HEK293 (cell line): Measurements from ENCODE around the gene NCSTN.

ENCODE experiments used
- CTCF ChIA-PET: fragments of 350-600 bp; formaldehyde crosslinking; extraction: SDS; loops from one replicate; lab custom pipeline; 2021; ENCODE audit warnings: antibody characterized with exemption; lab: Yijun Ruan, JAX
- POLR2A ChIA-PET: fragments of 300-600 bp; formaldehyde crosslinking; extraction: SDS; loops from one replicate; lab custom pipeline; 2020; ENCODE audit warnings: antibody characterized with exemption, inconsistent platforms; lab: Yijun Ruan, JAX
- H3K27ac ChIP-seq: fragments of 200-500 bp; sonication (Bioruptor generic); 2 replicates; pipeline ENCODE4 v1.5.1; 2014; ENCODE audit warnings: low read depth, low read length, control low read depth, inconsistent platforms; ENCODE audit errors: extremely low read depth
- H3K36me3 ChIP-seq, 2 experiments: fragments of 200-500 bp in 1 of 2; sonication (Bioruptor generic) in 1 of 2; 1 replicate in 1 of 2; 2 replicates in 1 of 2; pipeline ENCODE4 v1.5.1; 2014 to 2017; ENCODE audit warnings: inconsistent platforms in 2 of 2, low read length in 2 of 2; ENCODE audit not compliant: control insufficient read depth in 2 of 2, insufficient read depth in 1 of 2
- H3K4me1 ChIP-seq: fragments of 200-500 bp; sonication (Bioruptor generic); 2 replicates; pipeline ENCODE4 v1.5.1; 2014; ENCODE audit warnings: mild to moderate bottlenecking, low read length, inconsistent platforms; ENCODE audit not compliant: control insufficient read depth, insufficient read depth
- H3K4me3 ChIP-seq: 2 replicates; pipeline ENCODE4 v1.5.1; 2011; ENCODE audit warnings: low read depth, mild to moderate bottlenecking, control low read depth, low read length, moderate library complexity
- H3K9me3 ChIP-seq: fragments of 200-500 bp; sonication (Bioruptor generic); 2 replicates; pipeline ENCODE4 v1.5.1; 2014; ENCODE audit warnings: low read depth, low read length, inconsistent platforms; ENCODE audit not compliant: control insufficient read depth, insufficient read depth
- EGR2 ChIP-seq: fragments of 450-650 bp; formaldehyde crosslinking; IDR thresholded peaks from 2 replicates; pipeline ENCODE4 v1.5.1; 2016; ENCODE audit warnings: low read depth, missing biosample characterization, missing genetic modification characterization
- FEZF1 ChIP-seq: fragments of 450-650 bp; formaldehyde crosslinking; IDR thresholded peaks from 2 replicates; pipeline ENCODE4 v1.5.1; 2016; ENCODE audit warnings: missing biosample characterization, missing genetic modification characterization
- GLI2 ChIP-seq: fragments of 450-650 bp; formaldehyde crosslinking; IDR thresholded peaks from 2 replicates; pipeline ENCODE4; 2017; ENCODE audit warnings: missing biosample characterization, missing genetic modification characterization, low read depth, borderline replicate concordance
- HIC1 ChIP-seq: fragments of 450-650 bp; formaldehyde crosslinking; IDR thresholded peaks from 2 replicates; pipeline ENCODE4 v1.5.1; 2016; ENCODE audit warnings: missing biosample characterization, missing genetic modification characterization
- KLF1 ChIP-seq: fragments of 450-650 bp; formaldehyde crosslinking; IDR thresholded peaks from 2 replicates; pipeline ENCODE4 v1.5.1; 2016; ENCODE audit warnings: missing biosample characterization, missing genetic modification characterization
- KLF10 ChIP-seq: fragments of 450-650 bp; IDR thresholded peaks from 2 replicates; pipeline ENCODE4 v1.5.1; 2018; ENCODE audit warnings: missing biosample characterization, mild to moderate bottlenecking, missing genetic modification characterization
- PRDM10 ChIP-seq: fragments of 450-650 bp; formaldehyde crosslinking; IDR thresholded peaks from 2 replicates; pipeline ENCODE4 v1.5.1; 2016; ENCODE audit warnings: missing biosample characterization, missing genetic modification characterization
- RBAK ChIP-seq: fragments of 450-650 bp; formaldehyde crosslinking; IDR thresholded peaks from 2 replicates; pipeline ENCODE4 v1.5.1; 2016; ENCODE audit warnings: missing biosample characterization, missing genetic modification characterization
- ZBTB1 ChIP-seq: fragments of 450-650 bp; formaldehyde crosslinking; IDR thresholded peaks from 2 replicates; pipeline ENCODE4 v1.5.1; 2016; ENCODE audit warnings: missing biosample characterization, missing genetic modification characterization
- ZNF366 ChIP-seq: fragments of 450-650 bp; formaldehyde crosslinking; conservative IDR thresholded peaks from 2 replicates; pipeline ENCODE4 v1.5.1; 2016; ENCODE audit warnings: missing biosample characterization, missing genetic modification characterization
- ZNF423 ChIP-seq: fragments of 450-650 bp; formaldehyde crosslinking; IDR thresholded peaks from 2 replicates; pipeline ENCODE4 v1.5.1; 2016; ENCODE audit warnings: missing biosample characterization, missing genetic modification characterization
- ZNF624 ChIP-seq: fragments of 450-650 bp; formaldehyde crosslinking; IDR thresholded peaks from 2 replicates; pipeline ENCODE4 v1.5.1; 2017; ENCODE audit warnings: missing biosample characterization, missing genetic modification characterization
- ZNF701 ChIP-seq: fragments of 450-650 bp; formaldehyde crosslinking; IDR thresholded peaks from 2 replicates; pipeline ENCODE4 v1.5.1; 2016; ENCODE audit warnings: missing biosample characterization, missing genetic modification characterization
- ZNF704 ChIP-seq: fragments of 450-650 bp; formaldehyde crosslinking; IDR thresholded peaks from 2 replicates; pipeline ENCODE4 v1.5.1; 2016; ENCODE audit warnings: missing biosample characterization, missing genetic modification characterization
- ZNF777 ChIP-seq: fragments of 450-650 bp; formaldehyde crosslinking; IDR thresholded peaks from 2 replicates; pipeline ENCODE4 v1.5.1; 2017; ENCODE audit warnings: missing biosample characterization, missing genetic modification characterization, borderline replicate concordance
- ZNF837 ChIP-seq: fragments of 450-650 bp; formaldehyde crosslinking; IDR thresholded peaks from 2 replicates; pipeline ENCODE4 v1.5.1; 2016; ENCODE audit warnings: missing biosample characterization, missing genetic modification characterization

NCSTN gene

GRCh38 chr1:160397651-160398050 is 54.5 kb downstream of the NCSTN start:
- no peak overlapping the region for H3K27ac ChIP-seq
- TF ChIP-seq ZNF777 (tag by site-specific recombination) (no peak), HIC1 (tag by site-specific recombination) (no peak), ZNF704 (tag by site-specific recombination) (no peak), ZNF624 (no peak), ZNF423 (no peak), GLI2 (tag by site-specific recombination) (no peak), ZBTB1 (tag by site-specific recombination) (no peak), RBAK (tag by site-specific recombination) (no peak), KLF10 (no peak), ZNF366 (tag by site-specific recombination) (no peak), EGR2 (tag by site-specific recombination) (no peak), FEZF1 (tag by site-specific recombination) (no peak), ZNF701 (no peak)
- CTCF ChIA-PET: interaction anchor here (0.7 to 2.5 kb wide), 8 partner anchors 16 to 204 kb away, joined by 3 to 16 read pairs (median 4); no protein-coding TSS in a partner anchor
- no peak overlapping the region for H3K4me3 ChIP-seq
- H3K4me1 ChIP-seq: no peaks in the 10 kb centered on the region
- no peaks in the 10 kb centered on the region for H3K36me3 ChIP-seq
- no peaks in the 10 kb centered on the region for H3K9me3 ChIP-seq
- POLR2A ChIA-PET: no interaction called here

- H3K9me3 ChIP-seq: no peaks in the 10 kb centered on the region
- CTCF ChIA-PET: interaction anchor here (0.9 to 1.7 kb wide), 3 partner anchors 106 to 352 kb away, joined by 3 read pairs; no protein-coding TSS in a partner anchor
- H3K4me3 ChIP-seq: no peak overlapping the region
- no peaks in the 10 kb centered on the region for H3K36me3 ChIP-seq
- no peak for TF ChIP-seq ZNF837 (tag by site-specific recombination)
- TF ChIP-seq KLF1 (tag by site-specific recombination): 0 out of 2 replicates have a peak, but pooled peaks have one; percentile 18
- TF ChIP-seq PRDM10: peak; percentile 48
- H3K27ac ChIP-seq: no peak overlapping the region
- H3K4me1 ChIP-seq: no peaks in the 10 kb centered on the region
- POLR2A ChIA-PET: interaction anchor here (1.3 kb wide), 1 partner anchor 9 kb away, joined by 4 read pairs; no protein-coding TSS in a partner anchor
These were observed 55.6 kb downstream of the NCSTN start for GRCh38 chr1:160398823-160399222.
